Measurements from ENCODE around the gene STXBP6.
"Not testable (repeated sequence)": the region's sequence is repeated elsewhere in the genome, so short reads cannot be mapped to it uniquely, and the experiment has no call there.

STXBP6 gene

DNA sequence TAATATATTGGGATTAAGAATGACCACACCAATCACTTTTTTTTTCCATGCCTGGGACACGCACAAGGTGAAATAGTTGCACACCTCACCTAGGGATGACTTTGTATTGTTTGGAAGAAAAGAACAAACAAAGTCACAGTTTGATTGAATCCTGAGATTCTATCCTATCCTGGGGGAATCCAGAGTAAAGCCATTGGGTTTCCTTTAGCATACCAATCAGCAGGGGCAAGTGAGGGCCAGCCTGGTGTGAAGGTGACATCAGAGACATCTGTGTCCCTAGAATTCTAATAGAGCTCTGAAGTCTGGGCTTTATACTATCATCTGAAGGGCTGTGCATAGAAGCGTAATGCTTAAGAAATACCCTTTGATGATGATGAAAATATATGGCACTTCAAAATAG, 199.9 kb downstream of the STXBP6 start:
- no peak for DNase-seq

DNA sequence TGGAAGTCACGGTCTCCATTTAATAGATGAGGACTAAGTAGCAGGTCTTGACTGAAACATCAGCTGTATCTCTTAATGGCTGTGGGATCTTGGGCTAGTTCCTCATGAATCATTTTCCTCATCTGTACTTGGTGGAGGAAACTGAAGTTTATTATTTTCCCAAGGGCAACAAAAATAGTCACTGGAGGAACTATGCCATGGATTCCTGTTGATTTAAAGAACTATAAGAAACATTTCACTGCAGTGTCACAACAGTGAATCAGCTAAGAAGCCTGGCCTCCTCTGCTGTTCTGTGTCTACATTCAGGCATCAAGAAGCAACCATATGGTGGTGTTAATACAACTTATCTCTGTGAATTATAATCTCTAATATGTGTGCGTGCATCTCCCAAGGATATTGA, 200.5 kb downstream of the STXBP6 start:
- DNase-seq, result no peak

GRCh38 chr14:24848102-24848790, 201.7 kb downstream of the STXBP6 start:
- DNase-seq, result no peak

- DNase-seq, result no peak
Observed at GRCh38 chr14:24847568-24848095, 202.3 kb downstream of the STXBP6 start.

DNA sequence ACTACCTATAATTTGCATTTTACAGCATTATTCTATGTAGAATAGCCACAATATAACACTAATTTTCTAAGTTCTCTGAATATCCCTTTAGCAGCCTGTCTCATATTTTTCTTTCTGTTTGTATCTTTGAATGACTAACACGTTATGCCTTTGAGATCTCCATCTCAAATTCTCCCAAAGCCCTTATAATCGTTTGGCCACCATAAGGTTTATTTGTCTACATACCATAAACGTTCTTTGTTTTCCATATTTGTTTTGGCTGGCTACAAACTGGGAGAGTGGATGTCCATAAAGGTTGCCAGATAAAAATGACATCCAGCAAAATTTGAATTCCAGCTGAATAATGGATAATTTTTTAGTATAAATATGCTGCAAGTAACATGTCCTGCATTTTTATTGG, 203.7 kb downstream of the STXBP6 start:
- DNase-seq, result no peak

GRCh38 chr14:24845851-24846250, 204.1 kb downstream of the STXBP6 start:
- no peak for DNase-seq

DNA sequence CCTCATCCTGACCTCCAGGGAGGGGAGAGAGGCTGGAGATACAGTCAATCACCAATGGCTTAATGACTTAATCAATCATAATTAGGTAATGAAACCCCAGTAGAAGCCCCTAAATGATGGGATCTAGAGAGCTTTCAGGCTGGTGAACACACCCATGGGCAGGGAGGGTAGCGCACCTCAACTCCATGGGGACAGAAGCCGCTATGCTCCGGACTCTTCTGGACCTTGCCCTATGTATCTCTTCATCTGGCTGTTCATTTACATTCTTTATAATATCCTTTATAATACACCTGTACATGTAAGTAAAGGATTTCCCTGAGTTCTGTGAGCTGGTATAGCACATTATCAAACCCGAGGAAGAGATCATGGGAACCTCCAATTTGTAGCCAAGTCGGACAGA, 205.9 kb downstream of the STXBP6 start:
- no peak for DNase-seq

GRCh38 chr14:24843494-24843893, 206.5 kb downstream of the STXBP6 start:
- DNase-seq, result no peak

- DNase-seq, result no peak
Observed at GRCh38 chr14:24840204-24840893, 209.6 kb downstream of the STXBP6 start.

- no peak for DNase-seq
Observed at GRCh38 chr14:24839617-24840203, 210.2 kb downstream of the STXBP6 start.

- no peak for DNase-seq
Observed at GRCh38 chr14:24838945-24839616, 210.9 kb downstream of the STXBP6 start.

GRCh38 chr14:24837280-24838046, 212.5 kb downstream of the STXBP6 start:
- DNase-seq, result no peak

DNA sequence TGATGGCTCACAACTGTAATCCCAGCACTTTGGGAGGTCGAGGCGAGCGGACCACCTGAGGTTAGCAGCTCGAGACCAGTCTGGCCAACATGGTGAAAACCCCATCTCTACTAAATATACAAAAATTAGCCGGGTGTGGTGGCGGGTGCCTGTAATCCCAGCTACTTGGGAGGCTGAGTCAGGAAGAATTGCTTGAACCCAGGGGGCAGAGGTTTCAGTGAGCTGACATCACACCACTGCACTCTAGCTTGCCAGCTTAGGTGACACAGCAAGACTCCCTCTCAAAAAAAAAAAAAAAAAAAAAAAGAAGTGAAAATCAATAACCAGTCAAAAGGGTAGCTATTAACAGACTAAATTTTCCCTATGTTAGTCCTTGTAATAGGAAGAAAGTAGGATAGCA, 213.6 kb downstream of the STXBP6 start:
- DNase-seq, result not testable (repeated sequence)

DNA sequence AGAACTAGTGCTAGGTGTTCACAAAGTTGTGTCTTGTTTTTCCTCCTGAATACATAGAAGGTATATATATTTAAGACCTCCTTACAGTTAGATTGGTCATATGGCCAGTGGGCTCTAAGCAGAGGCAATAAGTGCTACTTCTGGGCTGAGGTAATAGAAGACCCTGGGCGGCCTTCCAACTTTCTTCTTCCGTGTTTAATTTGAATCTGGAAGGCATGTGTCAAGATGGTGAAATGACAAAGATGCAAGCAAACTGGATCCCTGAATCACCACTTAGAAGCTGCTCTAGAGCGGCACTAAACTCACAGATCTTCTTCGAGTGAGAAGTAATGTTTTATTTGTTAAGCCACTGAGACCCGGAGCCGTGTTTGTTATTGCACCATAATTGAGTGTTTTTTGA, 215.0 kb downstream of the STXBP6 start:
- no peak for DNase-seq

- no peak for DNase-seq
Observed at GRCh38 chr14:24833385-24833784, 216.6 kb downstream of the STXBP6 start.

DNA sequence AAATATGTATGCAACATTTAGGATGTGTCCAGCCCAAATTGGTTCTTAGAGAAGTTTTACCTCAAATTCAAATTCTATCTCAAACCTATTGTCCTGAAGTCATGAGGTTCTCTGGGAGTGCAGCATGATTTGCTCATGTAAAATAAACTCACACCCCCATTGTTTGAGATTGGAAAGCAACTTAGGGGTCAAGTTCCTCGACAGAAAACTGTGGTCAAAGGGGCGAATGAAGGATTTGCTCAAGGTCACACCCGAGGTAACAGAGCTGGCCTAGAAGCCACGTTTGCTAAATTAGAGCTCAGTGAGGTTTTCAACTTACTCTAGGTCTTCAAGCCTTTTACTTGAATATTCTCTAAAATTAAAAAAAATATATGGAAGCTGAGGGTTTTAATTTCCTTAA, 218.3 kb downstream of the STXBP6 start:
- no peak for DNase-seq

GRCh38 chr14:24829862-24830261, 220.1 kb downstream of the STXBP6 start:
- DNase-seq, result no peak

DNA sequence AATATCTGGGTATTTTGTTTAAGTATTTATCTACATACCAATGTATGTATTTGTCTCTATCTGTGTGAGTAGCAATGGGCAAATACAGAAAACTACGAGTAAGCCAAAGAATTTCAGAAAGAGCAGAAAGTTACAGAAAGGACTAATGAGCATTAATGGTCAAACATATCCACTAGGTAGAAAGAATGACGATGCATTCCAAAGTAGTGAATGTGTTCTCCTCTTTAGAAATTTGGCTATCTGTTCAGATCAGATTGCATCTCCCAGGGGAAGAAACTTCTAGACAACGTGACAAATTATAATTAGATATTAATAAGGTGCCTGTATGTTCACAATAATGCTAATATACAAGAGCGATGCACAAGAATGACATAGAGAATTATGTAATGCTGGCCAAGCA, 221.5 kb downstream of the STXBP6 start:
- DNase-seq, result no peak

- no peak for DNase-seq
Observed at GRCh38 chr14:24826390-24826789, 223.6 kb downstream of the STXBP6 start.

GRCh38 chr14:24820616-24821015, 229.3 kb downstream of the STXBP6 start:
- no peak for DNase-seq

DNA sequence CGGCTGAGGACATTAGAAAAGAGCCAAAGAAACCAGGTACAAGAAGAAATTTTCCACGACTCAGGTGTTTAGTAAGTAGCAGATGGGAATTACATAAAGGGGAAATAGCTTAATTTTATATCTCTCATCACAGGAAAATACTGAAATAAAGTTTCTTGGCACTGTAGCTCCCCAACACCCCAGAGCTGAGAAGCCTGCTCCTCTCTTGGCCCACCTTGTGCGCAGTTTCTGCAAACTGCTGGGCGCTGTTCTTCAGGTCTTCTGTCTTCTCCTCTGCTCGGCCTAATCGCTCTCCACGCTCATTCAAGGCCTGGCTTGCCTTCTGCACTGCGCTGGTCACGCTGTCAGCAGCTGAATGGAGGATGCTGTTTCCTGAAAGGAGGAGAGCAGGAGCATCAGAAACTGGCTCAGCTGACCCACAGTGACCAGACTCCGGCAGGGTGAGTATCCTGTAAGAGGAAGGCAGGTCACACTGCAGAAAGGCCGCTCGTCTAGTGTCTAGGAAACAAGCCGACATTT, 231.1 kb downstream of the STXBP6 start:
- DNase-seq, result no peak

- DNase-seq, result no peak
Observed at GRCh38 chr14:24818058-24818822, 231.7 kb downstream of the STXBP6 start.
